HUDEP-2 (cell line): ENCODE results near the gene XPA.
A peak's percentile ranks its signal among the peaks of the same experiment; 100 is the strongest.
"Not testable (repeated sequence)": the region's sequence is repeated elsewhere in the genome, so short reads cannot be mapped to it uniquely, and the experiment has no call there.

ENCODE experiments used
- DNase-seq, 76 experiments: peaks; one replicate each; lab custom pipeline; 2025; ENCODE audit not compliant: unreplicated experiment in 76 of 76; lab: John Stamatoyannopoulos, UW

Gene XPA

GRCh38 chr9:97704345-97704677, 7.2 kb upstream of the XPA start:
- no peak for DNase-seq

GRCh38 chr9:97703437-97704344, 6.6 kb upstream of the XPA start:
- DNase-seq = peak in 1 of 76 experiments; percentile 14

DNA sequence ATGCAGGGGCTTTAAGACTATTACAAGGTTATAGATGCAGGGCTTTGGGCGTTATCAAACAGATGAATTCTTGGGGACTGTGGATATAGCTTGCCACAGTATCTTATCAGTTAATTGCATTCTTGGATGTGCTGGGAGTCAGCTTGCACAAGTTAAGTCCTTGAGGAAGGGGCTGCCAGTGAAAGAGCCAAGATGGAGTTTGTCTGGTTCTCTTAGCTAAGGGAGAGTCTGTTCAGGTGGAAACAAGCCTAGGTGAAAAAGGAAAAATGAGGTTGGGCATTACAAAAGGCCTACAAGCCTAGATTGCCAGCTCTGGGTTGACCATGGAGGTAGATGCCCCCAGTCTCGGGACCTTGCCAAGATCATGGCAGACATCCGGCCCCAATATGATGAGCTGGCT, 2.7 kb upstream of the XPA start:
- not testable (repeated sequence) for DNase-seq

GRCh38 chr9:97699281-97699680, 2.1 kb upstream of the XPA start:
- peak in 2 of 76 experiments; percentile 4 to 6 for DNase-seq

GRCh38 chr9:97698865-97699264, 1.7 kb upstream of the XPA start:
- DNase-seq = no peak

GRCh38 chr9:97697837-97698236, 697 bp upstream of the XPA start:
- no peak for DNase-seq

DNA sequence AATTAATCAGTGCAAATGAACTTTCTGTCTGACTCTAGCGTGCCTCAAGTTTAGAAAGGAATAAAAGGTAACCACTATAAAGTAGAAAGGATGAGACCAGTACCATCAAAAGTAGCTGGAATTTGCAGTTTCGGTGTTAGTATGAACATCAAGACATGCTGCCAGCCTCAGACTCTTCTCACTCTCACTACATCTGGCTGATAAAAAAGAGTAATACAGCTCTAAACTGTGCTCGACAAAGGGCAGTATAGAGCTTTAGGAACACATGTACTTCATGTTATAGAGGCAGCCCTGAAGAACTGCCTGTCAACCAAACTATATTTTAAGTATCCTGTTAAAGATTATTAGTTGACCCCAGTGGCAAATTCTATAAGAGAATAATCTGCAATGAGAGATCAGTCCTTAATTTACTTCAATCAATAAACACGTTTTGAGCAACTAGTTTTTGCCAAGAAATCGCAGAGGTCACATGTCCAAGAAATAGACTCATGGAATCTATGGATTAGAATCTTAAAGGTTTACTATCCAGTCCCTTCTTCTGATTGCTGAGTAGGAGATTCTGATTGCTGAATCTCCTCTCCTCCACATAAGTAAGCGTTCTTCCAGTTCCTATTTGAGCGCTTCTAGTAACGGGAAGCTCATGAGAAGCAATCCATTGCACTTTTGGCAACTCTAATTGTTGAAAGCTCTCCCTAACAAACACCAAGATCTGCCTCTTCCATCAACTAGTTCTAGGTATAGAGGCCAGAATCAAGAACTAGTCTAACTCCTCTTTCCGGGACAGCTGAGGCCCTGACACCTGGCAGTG, 941 bp downstream of the XPA start:
- no peak for DNase-seq

DNA sequence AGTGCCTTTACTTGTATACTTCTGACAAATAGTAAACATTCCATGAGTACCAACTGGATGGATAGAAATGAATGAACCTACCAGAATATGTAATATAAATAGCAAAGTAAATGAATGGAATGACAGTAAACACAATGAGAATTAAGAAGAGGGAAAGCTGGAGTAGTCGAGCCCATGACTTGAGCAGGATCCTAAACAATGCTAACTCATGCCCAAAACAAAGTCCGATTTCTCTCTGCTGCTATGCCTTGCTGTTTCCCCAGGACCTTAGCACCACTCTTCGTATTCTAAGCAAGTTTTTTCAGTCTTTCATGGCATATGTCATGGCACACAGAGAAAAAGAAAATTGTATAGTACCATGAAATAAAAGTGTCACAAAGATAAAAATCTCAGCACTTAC, 1.8 kb downstream of the XPA start:
- no peak for DNase-seq

GRCh38 chr9:97694769-97695168, 2.4 kb downstream of the XPA start:
- no peak for DNase-seq

DNA sequence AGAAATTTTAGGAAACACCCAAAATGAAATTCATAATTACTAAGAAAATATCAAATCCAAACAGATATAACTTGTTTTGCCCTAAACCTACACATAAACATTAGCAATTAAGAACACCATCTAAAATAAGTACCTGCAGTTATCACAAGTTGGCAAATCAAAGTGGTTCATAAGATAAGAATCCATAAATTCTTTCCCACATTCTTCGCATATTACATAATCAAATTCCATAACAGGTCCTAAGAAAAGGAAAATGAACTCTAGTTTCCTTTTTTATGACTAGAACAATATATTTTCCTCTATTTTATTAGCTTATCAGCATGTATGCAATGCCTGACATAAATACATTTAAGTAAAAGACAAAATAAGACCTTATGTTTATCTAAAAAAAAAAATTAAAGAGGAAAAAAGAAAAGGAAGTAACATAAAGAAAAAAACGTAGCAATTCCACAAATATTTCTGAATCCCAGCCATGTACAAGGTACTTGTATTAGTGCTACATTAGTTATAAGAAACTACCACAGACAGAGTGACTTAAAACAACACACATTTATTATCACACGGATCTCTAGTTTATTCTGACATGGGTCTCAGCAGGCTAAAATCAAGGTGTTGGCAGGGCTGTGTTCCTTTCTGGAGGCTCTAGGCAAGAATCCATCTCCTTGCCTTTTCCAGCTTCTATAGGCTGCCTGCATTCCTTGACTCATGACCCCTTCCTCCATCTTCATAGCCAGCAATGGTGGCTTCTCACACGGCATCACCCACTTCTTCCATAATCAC, 7.5 kb downstream of the XPA start:
- no peak for DNase-seq

- no peak for DNase-seq
Observed at GRCh38 chr9:97688654-97689053, 8.5 kb downstream of the XPA start.

- DNase-seq = no peak
Observed at GRCh38 chr9:97682242-97682641, 14.9 kb downstream of the XPA start.

DNA sequence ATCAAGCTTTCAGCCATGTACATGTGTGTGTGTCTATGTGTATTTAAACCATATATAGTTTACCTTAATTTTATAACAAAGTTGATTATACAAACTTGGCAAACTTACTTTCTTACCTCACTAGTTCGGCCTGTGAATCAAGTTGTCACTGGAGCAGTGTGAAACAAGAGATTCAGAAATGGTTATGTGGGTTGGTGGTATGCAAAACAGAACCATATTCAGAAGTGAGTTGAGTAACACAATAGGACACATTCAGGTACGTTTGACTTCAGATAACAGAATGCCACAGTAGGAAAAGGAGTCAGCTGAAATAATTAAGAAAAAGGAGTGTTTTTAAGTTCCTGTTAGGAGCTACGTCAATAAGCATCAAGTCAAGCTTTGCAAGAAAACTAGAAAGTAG, 21.5 kb downstream of the XPA start:
- DNase-seq = no peak

DNA sequence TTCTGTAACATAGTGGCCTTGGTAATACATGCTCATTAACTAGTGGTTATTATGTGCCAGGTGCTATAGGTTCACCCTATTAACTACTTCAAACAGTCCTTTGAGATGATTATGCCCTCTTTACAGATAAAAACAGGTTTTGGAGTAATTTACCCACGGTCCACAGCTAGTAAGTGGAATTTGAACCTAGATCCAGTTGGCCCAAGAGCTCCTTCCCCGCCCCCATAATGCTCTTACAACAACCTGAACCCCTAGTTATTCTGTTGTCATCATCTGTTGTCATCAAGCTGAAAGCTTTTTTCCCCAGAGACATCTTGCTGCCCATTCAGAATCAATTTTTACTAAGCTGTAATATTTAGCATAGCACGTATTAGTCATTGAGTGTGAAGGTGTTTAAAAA, 23.2 kb downstream of the XPA start:
- DNase-seq = no peak

DNA sequence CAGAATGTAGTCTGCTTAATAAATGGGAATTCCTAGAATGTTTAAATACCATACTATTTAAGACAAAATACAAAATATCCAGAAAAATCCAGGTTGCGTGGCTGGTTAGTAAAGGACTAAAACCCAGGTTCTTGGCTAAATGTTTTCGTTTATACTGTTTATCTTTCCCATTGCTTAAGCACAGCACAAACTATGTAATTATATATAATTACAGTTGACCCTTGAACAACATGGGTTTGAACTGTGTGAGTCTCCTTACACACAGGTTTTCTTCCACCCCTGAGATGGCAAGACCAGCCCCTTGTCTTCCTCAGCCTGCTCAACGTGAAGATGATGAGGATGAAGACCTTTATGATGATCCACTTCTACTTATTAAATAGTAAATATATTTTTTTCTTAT, 24.7 kb downstream of the XPA start:
- DNase-seq = no peak

DNA sequence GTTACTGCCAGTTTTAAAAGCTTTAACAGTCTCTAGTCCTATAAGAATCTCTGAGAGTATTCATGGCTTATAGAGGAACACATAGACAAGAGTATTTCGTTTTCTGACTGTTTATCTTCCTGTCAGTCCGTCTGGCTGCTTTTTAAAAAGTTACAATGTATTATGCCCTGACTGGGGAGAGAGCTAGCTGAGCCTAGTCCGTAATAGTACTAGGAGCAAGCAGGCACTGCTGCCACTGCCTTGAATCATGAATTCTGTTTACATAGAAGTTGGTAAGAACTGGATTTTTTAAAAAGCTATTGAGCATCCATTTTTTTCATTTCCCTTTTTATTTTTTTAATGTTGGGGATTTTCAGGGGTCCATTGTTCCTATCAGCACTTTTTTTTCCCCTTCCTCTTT, 26.6 kb downstream of the XPA start:
- DNase-seq = no peak

GRCh38 chr9:97668485-97668884, 28.7 kb downstream of the XPA start:
- DNase-seq = no peak

- no peak for DNase-seq
Observed at GRCh38 chr9:97666907-97667686, 30.0 kb downstream of the XPA start.

- DNase-seq = no peak
Observed at GRCh38 chr9:97665742-97666141, 31.4 kb downstream of the XPA start.

- DNase-seq = no peak
Observed at GRCh38 chr9:97660847-97661246, 36.3 kb downstream of the XPA start.
